ENCODE data around the gene SUN2.
A peak's percentile ranks its signal among the peaks of the same experiment; 100 is the strongest.

SUN2 gene

GRCh38 chr22:38700789-38701628, 54.8 kb downstream of the SUN2 start, which contains the start of gene JOSD1 (continued):
- TF ChIP-seq HIC1 (tag by site-specific recombination; IDR thresholded peaks at IDR 0.05) (peak; percentile 71), ZSCAN4 (tag by site-specific recombination; IDR thresholded peaks at IDR 0.05) (no peak), ZFHX2 (tag by site-specific recombination; conservative IDR thresholded peaks at IDR 0.05) (peak; percentile 95), ZBTB49 (tag by site-specific recombination; IDR thresholded peaks at IDR 0.05; ENCODE audit: low read depth) (no peak), ZNF548 (tag by site-specific recombination; IDR thresholded peaks at IDR 0.05) (no peak), ZNF112 (tag by site-specific recombination; IDR thresholded peaks at IDR 0.05) (no peak), KLF10 (tag by site-specific recombination; IDR thresholded peaks at IDR 0.05) (peak; percentile 96), ZEB2 (tag by site-specific recombination; IDR thresholded peaks at IDR 0.05) (peak; percentile 99), ZNF785 (tag by site-specific recombination; IDR thresholded peaks at IDR 0.05) (peak; percentile 80; the same call in 1 of the 2 replicates), REST (tag by site-specific recombination; IDR thresholded peaks at IDR 0.05) (peak; percentile 41; the same call in 1 of the 2 replicates), SETDB1 (IDR thresholded peaks at IDR 0.05; ENCODE audit: insufficient read length, low read length) (no peak), ZNF513 (tag by site-specific recombination; IDR thresholded peaks at IDR 0.05) (no peak), CTCF (tag by site-specific recombination; IDR thresholded peaks at IDR 0.05) (peak; percentile 43; the same call in 1 of the 2 replicates), ZNF302 (tag by site-specific recombination; IDR thresholded peaks at IDR 0.05; ENCODE audit: low read depth) (no peak), ZNF449 (tag by site-specific recombination; IDR thresholded peaks at IDR 0.05) (peak; percentile 65; the same call in 1 of the 2 replicates), ZNF398 (tag by site-specific recombination; IDR thresholded peaks at IDR 0.05) (peak; percentile 52), TSHZ1 (tag by site-specific recombination; IDR thresholded peaks at IDR 0.05; ENCODE audit: borderline replicate concordance) (peak; percentile 80)

Data from HEK293 (cell line).